ENCODE data around the gene NAP1L5. TPM values are rescaled to one million over a fixed set of nuclear protein-coding genes. Genes with fewer than 3 reads are reported as not detected.

Gene NAP1L5
- 17.9 and 23.2 TPM in 2 replicates for total RNA-seq (2014; rRNA removed; shearing (Covaris generic); ENCODE audit: low replicate concordance)

- Histone ChIP-seq H3K27me3 (ENCODE audit: low read length) (no peaks in the 10 kb centered on the region), H3K4me1 (ENCODE audit: low read length) (peaks cover 12% of the 10 kb centered on the region), H4K20me1 (ENCODE audit: insufficient read depth, low read depth, low read length) (no peaks in the 10 kb centered on the region), H3K9ac (ENCODE audit: low read length) (peak within 1 kb of the TSS; percentile 79), H2AFZ (ENCODE audit: low read length) (peak within 1 kb of the TSS; percentile 49; the same call in 1 of the 2 replicates), H3K9me2 (replicated peaks; ENCODE audit: insufficient read depth, low read length) (no peaks in the 10 kb centered on the region), H3K4me3 (ENCODE audit: low read length) (peak within 1 kb of the TSS; percentile 81), H3K4me2 (ENCODE audit: low read depth, low read length, poor library complexity, severe bottlenecking) (peak within 1 kb of the TSS; percentile 61), H3K27ac (ENCODE audit: low read length) (no peak within 1 kb of the TSS), H3K36me3 (ENCODE audit: insufficient read depth, low read length) (no peaks in the 10 kb centered on the region), H3K9me3 (ENCODE audit: low read length) (no peaks in the 10 kb centered on the region), H3K79me2 (ENCODE audit: low read length) (peaks cover 9% of the 10 kb centered on the region)
- peak; percentile 83 for DNase-seq
Observed at GRCh38 chr4:88697588-88698329, at the start of gene NAP1L5. Gene NAP1L5, minus strand, starts transcription at chr4:88697829. Its CDS starts 75 bp downstream, at chr4:88697754.

- Histone ChIP-seq H3K4me1 (ENCODE audit: low read length) (no peaks in the 10 kb centered on the region), H3K4me2 (ENCODE audit: low read depth, low read length, poor library complexity, severe bottlenecking) (no peak overlapping the region), H3K27me3 (ENCODE audit: low read length) (no peaks in the 10 kb centered on the region; the same call in 1 of the 2 replicates), H3K36me3 (ENCODE audit: insufficient read depth, low read length) (no peaks in the 10 kb centered on the region), H3K9me2 (replicated peaks; ENCODE audit: insufficient read depth, low read length) (no peaks in the 10 kb centered on the region), H3K4me3 (ENCODE audit: low read length) (no peak overlapping the region), H3K27ac (ENCODE audit: low read length) (no peak overlapping the region), H3K9ac (ENCODE audit: low read length) (no peak overlapping the region), H2AFZ (ENCODE audit: low read length) (no peak overlapping the region), H3K79me2 (ENCODE audit: low read length) (no peaks in the 10 kb centered on the region), H3K9me3 (ENCODE audit: low read length) (no peaks in the 10 kb centered on the region), H4K20me1 (ENCODE audit: insufficient read depth, low read depth, low read length) (no peaks in the 10 kb centered on the region)
- DNase-seq, result no peak
Observed at GRCh38 chr4:88747351-88747750, 49.7 kb upstream of the NAP1L5 start.

- H2AFZ ChIP-seq (ENCODE audit: low read length), result no peak overlapping the region
- H4K20me1 ChIP-seq (ENCODE audit: insufficient read depth, low read depth, low read length), result no peaks in the 10 kb centered on the region
- H3K27ac ChIP-seq (ENCODE audit: low read length), result no peak overlapping the region
- DNase-seq, result no peak
- H3K79me2 ChIP-seq (ENCODE audit: low read length), result no peaks in the 10 kb centered on the region
- no peaks in the 10 kb centered on the region for H3K9me2 ChIP-seq (replicated peaks; ENCODE audit: insufficient read depth, low read length)
- H3K36me3 ChIP-seq (ENCODE audit: insufficient read depth, low read length), result no peaks in the 10 kb centered on the region
- H3K4me3 ChIP-seq (ENCODE audit: low read length), result no peak overlapping the region
- H3K4me1 ChIP-seq (ENCODE audit: low read length), result no peaks in the 10 kb centered on the region
- H3K9ac ChIP-seq (ENCODE audit: low read length), result no peak overlapping the region
- no peaks in the 10 kb centered on the region for H3K9me3 ChIP-seq (ENCODE audit: low read length)
- H3K27me3 ChIP-seq (ENCODE audit: low read length), result no peaks in the 10 kb centered on the region; the same call in 1 of the 2 replicates
- no peak overlapping the region for H3K4me2 ChIP-seq (ENCODE audit: low read depth, low read length, poor library complexity, severe bottlenecking)
Observed at GRCh38 chr4:88746206-88746605, 48.6 kb upstream of the NAP1L5 start.

- H3K27ac ChIP-seq (ENCODE audit: low read length), result no peak overlapping the region
- no peak overlapping the region for H3K9ac ChIP-seq (ENCODE audit: low read length)
- no peak for DNase-seq
- H4K20me1 ChIP-seq (ENCODE audit: insufficient read depth, low read depth, low read length), result no peaks in the 10 kb centered on the region
- H3K27me3 ChIP-seq (ENCODE audit: low read length), result no peaks in the 10 kb centered on the region; the same call in 1 of the 2 replicates
- H3K4me2 ChIP-seq (ENCODE audit: low read depth, low read length, poor library complexity, severe bottlenecking), result no peak overlapping the region
- no peaks in the 10 kb centered on the region for H3K9me2 ChIP-seq (replicated peaks; ENCODE audit: insufficient read depth, low read length)
- H3K4me3 ChIP-seq (ENCODE audit: low read length), result no peak overlapping the region
- no peaks in the 10 kb centered on the region for H3K79me2 ChIP-seq (ENCODE audit: low read length)
- no peak overlapping the region for H2AFZ ChIP-seq (ENCODE audit: low read length)
- H3K9me3 ChIP-seq (ENCODE audit: low read length), result no peaks in the 10 kb centered on the region
- no peaks in the 10 kb centered on the region for H3K36me3 ChIP-seq (ENCODE audit: insufficient read depth, low read length)
- H3K4me1 ChIP-seq (ENCODE audit: low read length), result no peaks in the 10 kb centered on the region
Observed at GRCh38 chr4:88745581-88746163, 48.0 kb upstream of the NAP1L5 start.

- no peaks in the 10 kb centered on the region for H3K36me3 ChIP-seq (ENCODE audit: insufficient read depth, low read length)
- no peaks in the 10 kb centered on the region; the same call in 1 of the 2 replicates for H3K27me3 ChIP-seq (ENCODE audit: low read length)
- H4K20me1 ChIP-seq (ENCODE audit: insufficient read depth, low read depth, low read length), result no peaks in the 10 kb centered on the region
- H3K9me3 ChIP-seq (ENCODE audit: low read length), result no peaks in the 10 kb centered on the region
- H3K4me3 ChIP-seq (ENCODE audit: low read length), result no peak overlapping the region
- no peak overlapping the region for H3K9ac ChIP-seq (ENCODE audit: low read length)
- no peaks in the 10 kb centered on the region for H3K4me1 ChIP-seq (ENCODE audit: low read length)
- no peaks in the 10 kb centered on the region for H3K9me2 ChIP-seq (replicated peaks; ENCODE audit: insufficient read depth, low read length)
- no peak overlapping the region for H3K4me2 ChIP-seq (ENCODE audit: low read depth, low read length, poor library complexity, severe bottlenecking)
- no peaks in the 10 kb centered on the region for H3K79me2 ChIP-seq (ENCODE audit: low read length)
- no peak overlapping the region for H3K27ac ChIP-seq (ENCODE audit: low read length)
- no peak overlapping the region for H2AFZ ChIP-seq (ENCODE audit: low read length)
- no peak for DNase-seq
Observed at GRCh38 chr4:88745175-88745574, 47.5 kb upstream of the NAP1L5 start.

GRCh38 chr4:88744609-88745008, 47.0 kb upstream of the NAP1L5 start:
- Histone ChIP-seq H2AFZ (ENCODE audit: low read length) (no peak overlapping the region), H3K9ac (ENCODE audit: low read length) (no peak overlapping the region), H3K36me3 (ENCODE audit: insufficient read depth, low read length) (no peaks in the 10 kb centered on the region), H4K20me1 (ENCODE audit: insufficient read depth, low read depth, low read length) (no peaks in the 10 kb centered on the region), H3K4me1 (ENCODE audit: low read length) (no peaks in the 10 kb centered on the region), H3K27me3 (ENCODE audit: low read length) (no peaks in the 10 kb centered on the region; the same call in 1 of the 2 replicates), H3K9me2 (replicated peaks; ENCODE audit: insufficient read depth, low read length) (no peaks in the 10 kb centered on the region), H3K4me2 (ENCODE audit: low read depth, low read length, poor library complexity, severe bottlenecking) (no peak overlapping the region), H3K9me3 (ENCODE audit: low read length) (no peaks in the 10 kb centered on the region), H3K79me2 (ENCODE audit: low read length) (no peaks in the 10 kb centered on the region), H3K27ac (ENCODE audit: low read length) (no peak overlapping the region), H3K4me3 (ENCODE audit: low read length) (no peak overlapping the region)
- DNase-seq, result no peak

- Histone ChIP-seq H3K9me3 (ENCODE audit: low read length) (no peaks in the 10 kb centered on the region), H3K27ac (ENCODE audit: low read length) (no peak overlapping the region), H3K4me3 (ENCODE audit: low read length) (no peak overlapping the region), H2AFZ (ENCODE audit: low read length) (no peak overlapping the region), H3K9ac (ENCODE audit: low read length) (no peak overlapping the region), H3K4me1 (ENCODE audit: low read length) (no peaks in the 10 kb centered on the region), H3K36me3 (ENCODE audit: insufficient read depth, low read length) (no peaks in the 10 kb centered on the region), H3K27me3 (ENCODE audit: low read length) (no peaks in the 10 kb centered on the region; the same call in 1 of the 2 replicates), H3K4me2 (ENCODE audit: low read depth, low read length, poor library complexity, severe bottlenecking) (no peak overlapping the region), H4K20me1 (ENCODE audit: insufficient read depth, low read depth, low read length) (no peaks in the 10 kb centered on the region), H3K79me2 (ENCODE audit: low read length) (no peaks in the 10 kb centered on the region), H3K9me2 (replicated peaks; ENCODE audit: insufficient read depth, low read length) (no peaks in the 10 kb centered on the region)
- no peak for DNase-seq
Observed at GRCh38 chr4:88743696-88744095, 46.1 kb upstream of the NAP1L5 start.

- Histone ChIP-seq H4K20me1 (ENCODE audit: insufficient read depth, low read depth, low read length) (no peaks in the 10 kb centered on the region), H2AFZ (ENCODE audit: low read length) (no peak overlapping the region), H3K27ac (ENCODE audit: low read length) (no peak overlapping the region), H3K27me3 (ENCODE audit: low read length) (no peaks in the 10 kb centered on the region; the same call in 1 of the 2 replicates), H3K79me2 (ENCODE audit: low read length) (no peaks in the 10 kb centered on the region), H3K4me3 (ENCODE audit: low read length) (no peak overlapping the region), H3K9me3 (ENCODE audit: low read length) (no peaks in the 10 kb centered on the region), H3K9me2 (replicated peaks; ENCODE audit: insufficient read depth, low read length) (no peaks in the 10 kb centered on the region), H3K36me3 (ENCODE audit: insufficient read depth, low read length) (no peaks in the 10 kb centered on the region), H3K9ac (ENCODE audit: low read length) (no peak overlapping the region), H3K4me1 (ENCODE audit: low read length) (no peaks in the 10 kb centered on the region), H3K4me2 (ENCODE audit: low read depth, low read length, poor library complexity, severe bottlenecking) (no peak overlapping the region)
- DNase-seq, result no peak
Observed at GRCh38 chr4:88742561-88742960, 44.9 kb upstream of the NAP1L5 start.

All from Karpas-422 (cell line).